Endodermal cell (in vitro differentiated cells): ENCODE results near the gene DTNB. TPM values are rescaled to one million over a fixed set of nuclear protein-coding genes. Genes with fewer than 3 reads are reported as not detected.
"Not testable (repeated sequence)": the region's sequence is repeated elsewhere in the genome, so short reads cannot be mapped to it uniquely, and the experiment has no call there.

Source experiments
- DNase-seq: peaks from one replicate; pipeline ENCODE4 v3.0.0-alpha.2; 2017
- H3K27ac ChIP-seq: 2 replicates; pipeline ENCODE4 v1.5.1; 2013; ENCODE audit warnings: mild to moderate bottlenecking, low read depth, low read length, moderate library complexity
- H3K27me3 ChIP-seq: 2 replicates; pipeline ENCODE4 v1.6.1; 2013; ENCODE audit warnings: mild to moderate bottlenecking, low read length, moderate library complexity; ENCODE audit not compliant: insufficient read depth, control insufficient read depth, poor library complexity, severe bottlenecking
- H3K36me3 ChIP-seq: 2 replicates; pipeline ENCODE4 v1.7.0; 2013; ENCODE audit warnings: mild to moderate bottlenecking, low read length, moderate library complexity; ENCODE audit not compliant: control insufficient read depth, insufficient read depth
- H3K4me1 ChIP-seq: one replicate; pipeline ENCODE4 v1.7.0; 2013; ENCODE audit warnings: low read length; ENCODE audit not compliant: control insufficient read depth, insufficient read depth
- H3K4me3 ChIP-seq: 2 replicates; pipeline ENCODE4 v1.5.1; 2013; ENCODE audit warnings: mild to moderate bottlenecking, low read length, moderate library complexity
- H3K9ac ChIP-seq: 2 replicates; pipeline ENCODE4 v1.6.1; 2013; ENCODE audit warnings: mild to moderate bottlenecking, low read length, moderate library complexity; ENCODE audit not compliant: poor library complexity, severe bottlenecking; ENCODE audit errors: extremely low read depth
- H3K9me3 ChIP-seq: 2 replicates; pipeline ENCODE4 v1.6.1; 2013; ENCODE audit warnings: mild to moderate bottlenecking, low read length, moderate library complexity; ENCODE audit not compliant: control insufficient read depth
- H3K27ac Mint-ChIP-seq: 2 replicates; pipeline ENCODE4 v1.8.0; 2020; ENCODE audit warnings: mixed read lengths
- H3K27me3 Mint-ChIP-seq: 2 replicates; pipeline ENCODE4 v1.8.0; 2021; ENCODE audit warnings: mild to moderate bottlenecking, mixed read lengths; ENCODE audit not compliant: insufficient read depth
- H3K36me3 Mint-ChIP-seq: 2 replicates; pipeline ENCODE4 v1.8.0; 2020; ENCODE audit warnings: low read depth, mixed read lengths
- H3K4me1 Mint-ChIP-seq: 2 replicates; pipeline ENCODE4 v1.8.0; 2020; ENCODE audit warnings: mixed read lengths
- H3K4me3 Mint-ChIP-seq: 2 replicates; pipeline ENCODE4 v1.8.0; 2020; ENCODE audit warnings: mild to moderate bottlenecking, moderate library complexity, mixed read lengths
- H3K9me3 Mint-ChIP-seq: 2 replicates; pipeline ENCODE4 v1.8.0; 2020; ENCODE audit warnings: mild to moderate bottlenecking, mixed read lengths
- CTCF ChIP-seq: fragments of 200-600 bp; sonication (generic); conservative IDR thresholded peaks from 2 replicates; pipeline ENCODE4 v1.5.0; 2021; ENCODE audit warnings: antibody characterized with exemption, mild to moderate bottlenecking
- WGBS, 2 experiments: methylation state at CpG; one replicate each; pipeline versions ENCODE4 v1.1.5 to v1.1.7; 2013; ENCODE audit warnings: missing lambda C conversion rate in 2 of 2, mixed read lengths in 1 of 2; ENCODE audit not compliant: insufficient coverage in 1 of 2, insufficient read length in 1 of 2; 5-methylcytosine and 5-hydroxymethylcytosine counted together
- total RNA-seq, 2 donors: library from RNA; stranded (reverse); fragmentation: NEBNext Ultra II Directional in 1 of 2; extraction: Animal tissue kit (Norgen Biotek cat#: 25700) in 1 of 2; gene quantifications; 2 replicates in 1 of 2; 3 replicates in 1 of 2; pipeline ENCODE4 v1.2.1, GENCODE V29; 2021

DTNB gene
- total RNA-seq, 2 donors from 2014 or later, result 38.8 to 48.7 TPM

GRCh38 chr2:25409044-25409443 is 264.3 kb downstream of the DTNB start:
- WGBS, 2 experiments, result 91 to 96% methylated on average over 1 of the region's 1 CpG
- no peaks in the 10 kb centered on the region for H3K4me1 ChIP-seq
- DNase-seq, result no peak

GRCh38 chr2:25405611-25406295 is 267.6 kb downstream of the DTNB start:
- no peak for DNase-seq
- H3K36me3 ChIP-seq, result no peaks in the 10 kb centered on the region
- Mint-ChIP-seq H3K36me3 (peaks cover 11% of the 10 kb centered on the region), H3K4me3 (no peak overlapping the region), H3K27ac (no peak overlapping the region), H3K4me1 (peaks cover 3% of the 10 kb centered on the region), H3K27me3 (no peaks in the 10 kb centered on the region), H3K9me3 (no peaks in the 10 kb centered on the region)
- H3K9me3 ChIP-seq, result no peaks in the 10 kb centered on the region
- no peak overlapping the region for H3K9ac ChIP-seq
- no peak for TF ChIP-seq CTCF
- H3K4me3 ChIP-seq, result no peak overlapping the region
- H3K27me3 ChIP-seq, result no peaks in the 10 kb centered on the region
- 93 to 97% methylated on average over 9 of the region's 9 CpGs for WGBS, 2 experiments
- no peaks in the 10 kb centered on the region for H3K4me1 ChIP-seq
- no peak overlapping the region for H3K27ac ChIP-seq

More at GRCh38 chr2:25409044-25409443, 264.3 kb downstream of the DTNB start:
- H3K27me3 Mint-ChIP-seq, result no peaks in the 10 kb centered on the region
- Histone ChIP-seq H3K27ac (no peak overlapping the region), H3K4me3 (no peak overlapping the region), H3K36me3 (no peaks in the 10 kb centered on the region), H3K9ac (no peak overlapping the region), H3K27me3 (no peaks in the 10 kb centered on the region), H3K9me3 (no peaks in the 10 kb centered on the region)
- peaks cover 17% of the 10 kb centered on the region for H3K36me3 Mint-ChIP-seq
- H3K4me1 Mint-ChIP-seq, result no peaks in the 10 kb centered on the region
- no peak overlapping the region for H3K27ac Mint-ChIP-seq
- H3K4me3 Mint-ChIP-seq, result no peak overlapping the region
- no peak for TF ChIP-seq CTCF
- H3K9me3 Mint-ChIP-seq, result no peaks in the 10 kb centered on the region

- H3K27me3 Mint-ChIP-seq, H3K36me3 Mint-ChIP-seq, H3K9ac ChIP-seq, H3K4me1 Mint-ChIP-seq, H3K9me3 Mint-ChIP-seq, H3K9me3 ChIP-seq, H3K27ac ChIP-seq, DNase-seq, H3K27ac Mint-ChIP-seq, H3K4me3 Mint-ChIP-seq, H3K36me3 ChIP-seq, H3K4me3 ChIP-seq, H3K4me1 ChIP-seq, H3K27me3 ChIP-seq: not testable (repeated sequence)
- 91 to 94% methylated on average over 12 to 13 of the region's 13 CpGs for WGBS, 2 experiments
These were observed 270.1 kb downstream of the DTNB start for GRCh38 chr2:25403120-25403760.
